ENCODE results near the gene FBXW8. TPM values are rescaled to one million over a fixed set of nuclear protein-coding genes. Genes with fewer than 3 reads are reported as not detected.

The FBXW8 gene
- total RNA-seq, 1 donor from 2014 or later, result 6.8 TPM

- no peak for DNase-seq (ENCODE audit: low read depth in 2 of 2)
Measured at GRCh38 chr12:116887244-116887643, 23.5 kb upstream of the FBXW8 start.

- DNase-seq (ENCODE audit: low read depth in 2 of 2), result no peak
Measured at GRCh38 chr12:116887897-116888296, 22.9 kb upstream of the FBXW8 start.

GRCh38 chr12:116890330-116890729 is 20.4 kb upstream of the FBXW8 start:
- no peak for DNase-seq (ENCODE audit: low read depth in 2 of 2)

- no peak for DNase-seq (ENCODE audit: low read depth in 2 of 2)
Measured at GRCh38 chr12:116891019-116891418, 19.7 kb upstream of the FBXW8 start.

GRCh38 chr12:116892349-116893140 is 18.2 kb upstream of the FBXW8 start:
- no peak for DNase-seq (ENCODE audit: low read depth in 2 of 2)

GRCh38 chr12:116894913-116895312 is 15.8 kb upstream of the FBXW8 start:
- no peak for DNase-seq (ENCODE audit: low read depth in 2 of 2)

GRCh38 chr12:116896411-116896924 is 14.3 kb upstream of the FBXW8 start:
- DNase-seq (ENCODE audit: low read depth in 2 of 2), result no peak

- no peak for DNase-seq (ENCODE audit: low read depth in 2 of 2)
Measured at GRCh38 chr12:116897476-116897875, 13.3 kb upstream of the FBXW8 start.

- DNase-seq (ENCODE audit: low read depth in 2 of 2), result no peak
Measured at GRCh38 chr12:116898669-116899068, 12.1 kb upstream of the FBXW8 start.

- DNase-seq (ENCODE audit: low read depth in 2 of 2), result no peak
Measured at GRCh38 chr12:116901612-116902011, 9.1 kb upstream of the FBXW8 start.

- DNase-seq (ENCODE audit: low read depth in 2 of 2), result no peak
Measured at GRCh38 chr12:116903818-116904217, 6.9 kb upstream of the FBXW8 start.

GRCh38 chr12:116906285-116906684 is 4.5 kb upstream of the FBXW8 start:
- no peak for DNase-seq (ENCODE audit: low read depth in 2 of 2)

GRCh38 chr12:116910280-116910644 is 488 bp upstream of the FBXW8 start:
- DNase-seq (ENCODE audit: low read depth in 2 of 2), result no peak

- no peak for DNase-seq (ENCODE audit: low read depth in 2 of 2)
Measured at GRCh38 chr12:116915326-116915725, 4.6 kb downstream of the FBXW8 start.

- no peak for DNase-seq (ENCODE audit: low read depth in 2 of 2)
Measured at GRCh38 chr12:116916122-116916521, 5.4 kb downstream of the FBXW8 start.

GRCh38 chr12:116916714-116917114 is 6.0 kb downstream of the FBXW8 start:
- peak in 1 of 2 donors; percentile 41 for DNase-seq (ENCODE audit: low read depth in 2 of 2)

GRCh38 chr12:116918464-116918863 is 7.7 kb downstream of the FBXW8 start:
- no peak for DNase-seq (ENCODE audit: low read depth in 2 of 2)

GRCh38 chr12:116919247-116919661 is 8.5 kb downstream of the FBXW8 start:
- DNase-seq (ENCODE audit: low read depth in 2 of 2), result no peak

- peak in 1 of 2 donors; percentile 14 for DNase-seq (ENCODE audit: low read depth in 2 of 2)
Measured at GRCh38 chr12:116919706-116920485, 9.1 kb downstream of the FBXW8 start.

GRCh38 chr12:116920939-116921338 is 10.2 kb downstream of the FBXW8 start:
- DNase-seq (ENCODE audit: low read depth in 2 of 2), result no peak

- DNase-seq (ENCODE audit: low read depth in 2 of 2), result no peak
Measured at GRCh38 chr12:116922194-116922897, 11.6 kb downstream of the FBXW8 start.
